ENCODE measurements around the gene THUMPD3.

GRCh38 chr3:9347887-9348286, 15.0 kb upstream of the THUMPD3 start:
- TF ChIP-seq PKNOX1 (IDR thresholded peaks at IDR 0.05) (no peak), SP1 (IDR thresholded peaks at IDR 0.05) (no peak), ELF4 (IDR thresholded peaks at IDR 0.05) (no peak), HDGF (IDR thresholded peaks at IDR 0.05; ENCODE audit: borderline replicate concordance) (no peak), NFRKB (IDR thresholded peaks at IDR 0.05) (no peak), LEF1 (IDR thresholded peaks at IDR 0.05; ENCODE audit: borderline replicate concordance) (no peak), TARDBP (IDR thresholded peaks at IDR 0.05) (no peak), FOXA1 (IDR thresholded peaks at IDR 0.05) (no peak)
